GM23338 (cell line): ENCODE data around the gene ST8SIA6. TPM values are rescaled to one million over a fixed set of nuclear protein-coding genes. Genes with fewer than 3 reads are reported as not detected.

Source experiments
- ATAC-seq: fragments of 200-7000 bp; cut with Tn5 transposase; 3 replicates; pipeline ENCODE4 v1.9.1; 2020
- DNase-seq: peaks from one replicate; pipeline ENCODE4 v3.0.0-alpha.2; 2015; ENCODE audit warnings: low spot score
- H2AFZ ChIP-seq: fragments of 200-600 bp; sonication (generic); 2 replicates; pipeline ENCODE4 v1.8.0; 2016; ENCODE audit warnings: antibody characterized with exemption, mild to moderate bottlenecking, moderate library complexity
- H3F3A ChIP-seq: fragments of 200-600 bp; sonication (generic); replicated peaks from 2 replicates; pipeline ENCODE4 v1.8.0; 2017; ENCODE audit warnings: antibody characterized with exemption, mixed run types, low read depth
- H3K27ac ChIP-seq: fragments of 200-600 bp; sonication (generic); 2 replicates; pipeline ENCODE4 v1.6.1; 2016; ENCODE audit warnings: low read depth
- H3K27me3 ChIP-seq: fragments of 200-600 bp; sonication (generic); 2 replicates; pipeline ENCODE4 v1.8.0; 2016; ENCODE audit warnings: mild to moderate bottlenecking, mixed run types, moderate library complexity; ENCODE audit not compliant: insufficient read depth
- H3K36me3 ChIP-seq: fragments of 200-600 bp; sonication (generic); 2 replicates; pipeline ENCODE4 v1.8.0; 2016; ENCODE audit warnings: mild to moderate bottlenecking; ENCODE audit not compliant: insufficient read depth
- H3K4me1 ChIP-seq: fragments of 200-600 bp; sonication (generic); 2 replicates; pipeline ENCODE4 v1.8.0; 2016; ENCODE audit warnings: mild to moderate bottlenecking, moderate library complexity; ENCODE audit not compliant: insufficient read depth
- H3K4me2 ChIP-seq: fragments of 200-600 bp; sonication (generic); 2 replicates; pipeline ENCODE4 v1.7.1; 2017; ENCODE audit warnings: mixed run types
- H3K4me3 ChIP-seq: fragments of 200-600 bp; sonication (generic); 2 replicates; pipeline ENCODE4 v1.6.1; 2016; ENCODE audit warnings: mixed run types
- H3K79me2 ChIP-seq: fragments of 200-600 bp; sonication (generic); replicated peaks from 2 replicates; pipeline ENCODE4 v1.8.0; 2017; ENCODE audit warnings: mild to moderate bottlenecking; ENCODE audit not compliant: insufficient read depth
- H3K9me2 ChIP-seq: fragments of 200-600 bp; sonication (generic); 2 replicates; pipeline ENCODE4 v1.8.0; 2017; ENCODE audit not compliant: insufficient read depth
- H4K20me1 ChIP-seq: fragments of 200-600 bp; sonication (generic); replicated peaks from 2 replicates; pipeline ENCODE4 v1.8.0; 2017; ENCODE audit warnings: mild to moderate bottlenecking; ENCODE audit not compliant: insufficient read depth
- H3K27ac Mint-ChIP-seq: 2 replicates; pipeline ENCODE4 v1.8.0; 2020; ENCODE audit warnings: inconsistent platforms, mild to moderate bottlenecking, moderate library complexity, mixed read lengths
- H3K27me3 Mint-ChIP-seq: 3 replicates; pipeline ENCODE4 v1.8.0; 2022; ENCODE audit warnings: low read depth, mild to moderate bottlenecking, moderate library complexity, mixed read lengths, inconsistent platforms; ENCODE audit not compliant: insufficient read depth, poor library complexity
- H3K36me3 Mint-ChIP-seq: 3 replicates; pipeline ENCODE4 v1.8.0; 2021; ENCODE audit warnings: low read depth, mild to moderate bottlenecking, inconsistent platforms, moderate library complexity, mixed read lengths
- H3K4me1 Mint-ChIP-seq: 3 replicates; pipeline ENCODE4 v1.8.0; 2020; ENCODE audit warnings: mild to moderate bottlenecking, inconsistent platforms, mixed read lengths
- H3K4me3 Mint-ChIP-seq: 3 replicates; pipeline ENCODE4 v1.8.0; 2021; ENCODE audit warnings: moderate library complexity, mild to moderate bottlenecking, inconsistent platforms, mixed read lengths
- H3K9me3 Mint-ChIP-seq: 3 replicates; pipeline ENCODE4 v1.8.0; 2020; ENCODE audit warnings: moderate library complexity, mild to moderate bottlenecking, inconsistent platforms, mixed read lengths
- CREB1 ChIP-seq: fragments of 250-450 bp; sonication (Bioruptor Pico); IDR thresholded peaks from 2 replicates; pipeline ENCODE4 v1.5.0; 2020; ENCODE audit warnings: low read depth, mild to moderate bottlenecking, moderate library complexity
- ETS1 ChIP-seq: IDR thresholded peaks from 2 replicates; pipeline ENCODE4 v1.6.1; 2016; ENCODE audit warnings: antibody characterized with exemption
- EZH2 ChIP-seq: fragments of 200-600 bp; sonication (generic); IDR thresholded peaks from one replicate; pipeline ENCODE4 v1.8.0; 2017; ENCODE audit warnings: antibody characterized with exemption, mild to moderate bottlenecking, low read depth; ENCODE audit not compliant: unreplicated experiment
- EZH2phosphoT487 ChIP-seq: fragments of 200-600 bp; sonication (generic); IDR thresholded peaks from one replicate; pipeline ENCODE4 v1.8.1; 2018; ENCODE audit warnings: antibody characterized with exemption; ENCODE audit not compliant: unreplicated experiment
- ZNF114 ChIP-seq: fragments of 250-450 bp; sonication (Bioruptor Pico); IDR thresholded peaks from 2 replicates; pipeline ENCODE4 v1.5.0; 2020; ENCODE audit warnings: mild to moderate bottlenecking, moderate library complexity
- ZNF462 ChIP-seq: fragments of 250-450 bp; sonication (Bioruptor Pico); IDR thresholded peaks from 2 replicates; pipeline ENCODE4 v1.5.0; 2020; ENCODE audit warnings: mild to moderate bottlenecking, moderate library complexity
- polyA plus RNA-seq: library from polyadenylated mRNA; unstranded; fragments of >200 nt; fragmentation: Nextera tagmentation; extraction: Ambion mirVana; gene quantifications from 2 replicates; pipeline ENCODE4 v1.2.1, GENCODE V29; 2016
- total RNA-seq: library from RNA; depleted of rRNA; stranded (reverse); fragments of >200 nt; shearing (Covaris generic); gene quantifications from 2 replicates; pipeline ENCODE4 v1.2.3, GENCODE V29; 2014

Gene ST8SIA6
- total and polyA plus RNA-seq, 2 experiments from 2014 or later = 1.6 to 2.3 TPM

GRCh38 chr10:17414484-17414883 is 39.9 kb downstream of the ST8SIA6 start (continued):
- no peak for TF ChIP-seq ZNF462 (CRISPR knock-in tag)
- TF ChIP-seq EZH2phosphoT487 = no peak

GRCh38 chr10:17413876-17414275 is 40.5 kb downstream of the ST8SIA6 start:
- peaks cover 6% of the 10 kb centered on the region for H3K27me3 Mint-ChIP-seq
- Histone ChIP-seq H3K4me3 (no peak overlapping the region), H3F3A (no peaks in the 10 kb centered on the region), H3K9me2 (no peaks in the 10 kb centered on the region), H2AFZ (no peak overlapping the region), H3K27me3 (no peaks in the 10 kb centered on the region), H4K20me1 (no peaks in the 10 kb centered on the region), H3K27ac (no peak overlapping the region), H3K36me3 (no peaks in the 10 kb centered on the region), H3K4me2 (no peak overlapping the region), H3K79me2 (no peaks in the 10 kb centered on the region), H3K4me1 (peaks cover 5% of the 10 kb centered on the region; the same call in 1 of the 2 replicates)
- no peaks in the 10 kb centered on the region for H3K9me3 Mint-ChIP-seq
- peaks cover 7% of the 10 kb centered on the region for H3K4me1 Mint-ChIP-seq
- H3K36me3 Mint-ChIP-seq = no peaks in the 10 kb centered on the region
- DNase-seq (no peak), ATAC-seq (no peak)
- no peak overlapping the region for H3K4me3 Mint-ChIP-seq
- H3K27ac Mint-ChIP-seq = no peak overlapping the region
- TF ChIP-seq ZNF114 (CRISPR knock-in tag) (no peak), ETS1 (no peak), EZH2 (no peak), EZH2phosphoT487 (no peak), ZNF462 (CRISPR knock-in tag) (no peak), CREB1 (no peak)
